Left cardiac atrium (tissue), 4 donors: ENCODE measurements around the gene ZNF425. TPM values are rescaled to one million over a fixed set of nuclear protein-coding genes. Genes with fewer than 3 reads are reported as not detected.
"Not testable (repeated sequence)": the region's sequence is repeated elsewhere in the genome, so short reads cannot be mapped to it uniquely, and the experiment has no call there.

Experiments
- ATAC-seq, 2 donors: fragments of 200-7000 bp; cut with Tn5 transposase; one replicate each; pipeline ENCODE4 v1.9.1; 2020; ENCODE audit warnings: mild to moderate bottlenecking in 2 of 2, moderate library complexity in 2 of 2
- DNase-seq: peaks from one replicate; pipeline ENCODE4 v3.0.0-alpha.2; 2020
- intact Hi-C, 2 donors: fragments of 100-400 bp; cut with DNase I; formaldehyde crosslinking; loops; one replicate each; pipeline versions ENCODE4 v1.14.1 to v1.15.1; 2022 to 2023
- long read RNA-seq: library from polyadenylated mRNA; unstranded; transcript quantifications from one replicate; pipeline ENCODE4 v2.0.0, GENCODE V29; 2021
- total RNA-seq, 2 donors: library from RNA; stranded (reverse); fragmentation: NEBNext Ultra II Directional; extraction: Animal tissue kit (Norgen Biotek cat#: 25700); gene quantifications; one replicate each; pipeline ENCODE4 v1.2.1, GENCODE V29; 2021
- donor health status: DM: no; HTN: yes; CAD: no.
- donor health status: DM: no; HTN: yes; CAD: no; lungs with severe emphysema.
- donor health status: DM: yes; HTN: yes; CAD: no.
- donor health status: Dilated cardiomyopathy.

ZNF425 gene
- total RNA-seq: 1 to 10 TPM in 1 of 2 donors, under 1 TPM in 1; 0.79 to 1.0 TPM
- long read RNA-seq, partial matches to known transcripts: 0 of 4 reads
- long read RNA-seq, other reads (novel, unspliced or antisense): 2 of 4 reads

GRCh38 chr7:149125863-149126661 lies at the start of gene ZNF425:
Gene ZNF425, minus strand, starts transcription at chr7:149126324. Its CDS starts 111 bp downstream, at chr7:149126213.
- ATAC-seq: peak; percentile 94
- intact Hi-C loops: loop anchor here in 1 of 2 donors (1.0 to 2.0 kb wide), 2 partner anchors 21 to 35 kb away; partner anchors contain the start of gene ZNF398
- peak; percentile 94 for DNase-seq

- intact Hi-C loops: no loop called here
- DNase-seq (no peak), ATAC-seq (no peak)
Observed at GRCh38 chr7:149175150-149175549, 49.0 kb upstream of the ZNF425 start.

- intact Hi-C loops: no loop called here
- DNase-seq (no peak), ATAC-seq (no peak)
Observed at GRCh38 chr7:149172534-149172920, 46.4 kb upstream of the ZNF425 start.

GRCh38 chr7:149171892-149172533 lies 45.9 kb upstream of the ZNF425 start:
- ATAC-seq: no peak
- DNase-seq: no peak
- intact Hi-C loops: no loop called here

GRCh38 chr7:149166630-149167352 lies 40.7 kb upstream of the ZNF425 start:
- intact Hi-C loops: no loop called here
- ATAC-seq (no peak), DNase-seq (no peak)

- intact Hi-C loops: no loop called here
- no peak for DNase-seq
- peak in 1 of 2 donors; percentile 49 for ATAC-seq
Observed at GRCh38 chr7:149166142-149166541, 40.0 kb upstream of the ZNF425 start.

- intact Hi-C loops: no loop called here
- DNase-seq (no peak), ATAC-seq (no peak)
Observed at GRCh38 chr7:149161241-149161848, 35.2 kb upstream of the ZNF425 start.

GRCh38 chr7:149156898-149157297 lies 30.8 kb upstream of the ZNF425 start:
- intact Hi-C loops: no loop called here
- DNase-seq (no peak), ATAC-seq (no peak)

- DNase-seq (no peak), ATAC-seq (no peak)
- intact Hi-C loops: no loop called here
Observed at GRCh38 chr7:149154056-149154455, 27.9 kb upstream of the ZNF425 start.

- DNase-seq (no peak), ATAC-seq (no peak)
- intact Hi-C loops: no loop called here
Observed at GRCh38 chr7:149153346-149153745, 27.2 kb upstream of the ZNF425 start.

GRCh38 chr7:149150981-149151380 lies 24.9 kb upstream of the ZNF425 start:
- ATAC-seq (no peak), DNase-seq (no peak)
- intact Hi-C loops: no loop called here

GRCh38 chr7:149147752-149148653 lies 21.9 kb upstream of the ZNF425 start:
- intact Hi-C loops: loop anchor here in 1 of 2 donors (2.0 kb wide), 1 partner anchor 21 kb away; the partner anchor contains the start of gene ZNF425
- DNase-seq (peak; percentile 67), ATAC-seq (peak; percentile 64 to 73)

GRCh38 chr7:149147072-149147751 lies 21.1 kb upstream of the ZNF425 start, which contains the start of gene ZNF398:
Gene ZNF398, plus strand, starts transcription at chr7:149147453. Its CDS starts 290 bp downstream, at chr7:149147743.
- intact Hi-C loops: loop anchor here in 1 of 2 donors (2.0 kb wide), 1 partner anchor 20 kb away; the partner anchor contains the start of gene ZNF425
- ATAC-seq (peak; percentile 90 to 96), DNase-seq (peak; percentile 82)

- intact Hi-C loops: no loop called here
- ATAC-seq (no peak), DNase-seq (no peak)
Observed at GRCh38 chr7:149145031-149145845, 19.1 kb upstream of the ZNF425 start.

- ATAC-seq, intact Hi-C loops, DNase-seq: not testable (repeated sequence)
Observed at GRCh38 chr7:149144436-149144922, 18.4 kb upstream of the ZNF425 start.

GRCh38 chr7:149141893-149142292 lies 15.8 kb upstream of the ZNF425 start:
- DNase-seq (no peak), ATAC-seq (no peak)
- intact Hi-C loops: no loop called here
